Right cardiac atrium (tissue), 5 donors: Measurements from ENCODE around the gene TBC1D22A. TPM values are rescaled to one million over a fixed set of nuclear protein-coding genes. Genes with fewer than 3 reads are reported as not detected.

Experiments
- ATAC-seq, 2 donors: fragments of 200-7000 bp; cut with Tn5 transposase; one replicate each; pipeline versions ENCODE4 v1.8.0 to v1.9.1; 2020; ENCODE audit warnings: moderate library complexity in 2 of 2, mild to moderate bottlenecking in 1 of 2
- DNase-seq, 3 donors: peaks; one replicate each; pipeline ENCODE4 v3.0.0-alpha.2; 2020
- H3K27ac ChIP-seq: one replicate; pipeline ENCODE4 v1.5.1; 2013; ENCODE audit warnings: mild to moderate bottlenecking, low read length, control low read depth, moderate library complexity
- H3K27me3 ChIP-seq: one replicate; pipeline ENCODE4 v1.6.1; 2013; ENCODE audit not compliant: control insufficient read depth, insufficient read depth
- H3K4me1 ChIP-seq: one replicate; pipeline ENCODE4 v1.6.1; 2013; ENCODE audit warnings: low read length; ENCODE audit not compliant: control insufficient read depth, insufficient read depth
- H3K4me3 ChIP-seq: one replicate; pipeline ENCODE4 v1.5.1; 2013; ENCODE audit warnings: low read length, control low read depth
- H3K9me3 ChIP-seq: one replicate; pipeline ENCODE4 v1.6.1; 2013; ENCODE audit warnings: low read length; ENCODE audit not compliant: control insufficient read depth
- WGBS: extraction: QIAGEN DNeasy Blood & Tissue Kit; methylation state at CpG from one replicate; pipeline ENCODE4 v1.1.7; 2013; 5-methylcytosine and 5-hydroxymethylcytosine counted together
- intact Hi-C, 4 donors: fragments of 100-400 bp; cut with DNase I; formaldehyde crosslinking; loops; one replicate each; pipeline versions ENCODE4 v1.11.0 to v1.14.0; 2022 to 2023
- polyA plus RNA-seq: library from polyadenylated mRNA; stranded (reverse); fragments of 200-250 nt; gene quantifications from one replicate; pipeline ENCODE4 v1.2.3, GENCODE V29; 2013
- total RNA-seq, 4 donors: library from RNA; stranded (reverse); fragmentation: NEBNext Ultra II Directional; extraction: Animal tissue kit (Norgen Biotek cat#: 25700); gene quantifications; one replicate each; pipeline ENCODE4 v1.2.1, GENCODE V29; 2021
- donor health status: healthy with polysubstance abuse.
- donor health status: DM: no; HTN: yes; CAD: no.
- donor health status: DM: no; HTN: no; CAD: no.
- donor health status: DM: no; HTN: yes; CAD: no; lungs with severe emphysema.
- donor health status: DM: yes; HTN: yes; CAD: no.

The TBC1D22A gene
- total and polyA plus RNA-seq, 5 donors, result 12.0 to 17.3 (median 15.7) TPM

- WGBS, result 89% methylated on average over 20 of the region's 20 CpGs
- intact Hi-C loops, result no loop called here
- no peak overlapping the region for H3K4me3 ChIP-seq
- ATAC-seq, result no peak
- DNase-seq, result peak in 2 of 3 donors; percentile 42 to 44
- H3K4me1 ChIP-seq, result peaks cover 7% of the 10 kb centered on the region
- no peaks in the 10 kb centered on the region for H3K9me3 ChIP-seq
- no peaks in the 10 kb centered on the region for H3K27me3 ChIP-seq
- H3K27ac ChIP-seq, result no peak overlapping the region
Measured at GRCh38 chr22:46748206-46748907, 14.1 kb upstream of the TBC1D22A start.

GRCh38 chr22:46748908-46749675 is 13.4 kb upstream of the TBC1D22A start:
- ATAC-seq, result peak in 1 of 2 donors; percentile 19
- Histone ChIP-seq H3K27me3 (no peaks in the 10 kb centered on the region), H3K4me3 (no peak overlapping the region), H3K27ac (no peak overlapping the region), H3K4me1 (peaks cover 15% of the 10 kb centered on the region), H3K9me3 (no peaks in the 10 kb centered on the region)
- WGBS, result 36% methylated on average over 15 of the region's 15 CpGs
- DNase-seq, result peak in 2 of 3 donors; percentile 40 to 59
- intact Hi-C loops, result no loop called here

- DNase-seq (peak in 2 of 3 donors; percentile 18 to 32), ATAC-seq (no peak)
- peaks cover 19% of the 10 kb centered on the region for H3K4me1 ChIP-seq
- no peak overlapping the region for H3K27ac ChIP-seq
- no peaks in the 10 kb centered on the region for H3K9me3 ChIP-seq
- intact Hi-C loops, result no loop called here
- 73% methylated on average over 14 of the region's 14 CpGs for WGBS
- H3K27me3 ChIP-seq, result no peaks in the 10 kb centered on the region
- H3K4me3 ChIP-seq, result no peak overlapping the region
Measured at GRCh38 chr22:46749682-46750529, 12.5 kb upstream of the TBC1D22A start.

- 79% methylated on average over 5 of the region's 5 CpGs for WGBS
- ATAC-seq (no peak), DNase-seq (no peak)
- intact Hi-C loops, result no loop called here
- Histone ChIP-seq H3K27ac (peak overlapping the region; percentile 32), H3K4me1 (peaks cover 19% of the 10 kb centered on the region), H3K4me3 (no peak overlapping the region), H3K27me3 (no peaks in the 10 kb centered on the region), H3K9me3 (no peaks in the 10 kb centered on the region)
Measured at GRCh38 chr22:46750530-46750800, 12.0 kb upstream of the TBC1D22A start.

GRCh38 chr22:46750863-46751443 is 11.5 kb upstream of the TBC1D22A start:
- DNase-seq, result peak; percentile 55 to 75 (median 70)
- 40% methylated on average over 12 of the region's 12 CpGs for WGBS
- peak; percentile 5 to 26 for ATAC-seq
- Histone ChIP-seq H3K4me1 (peaks cover 19% of the 10 kb centered on the region), H3K9me3 (no peaks in the 10 kb centered on the region), H3K4me3 (no peak overlapping the region), H3K27me3 (no peaks in the 10 kb centered on the region), H3K27ac (peak overlapping the region; percentile 32)
- intact Hi-C loops, result no loop called here

GRCh38 chr22:46752286-46752987 is 10.0 kb upstream of the TBC1D22A start:
- ATAC-seq (no peak), DNase-seq (peak in 2 of 3 donors; percentile 45 to 60)
- Histone ChIP-seq H3K4me1 (peaks cover 19% of the 10 kb centered on the region), H3K9me3 (no peaks in the 10 kb centered on the region), H3K27ac (no peak overlapping the region), H3K4me3 (no peak overlapping the region), H3K27me3 (no peaks in the 10 kb centered on the region)
- WGBS, result 85% methylated on average over 11 of the region's 11 CpGs
- intact Hi-C loops, result no loop called here

- DNase-seq (peak in 2 of 3 donors; percentile 53 to 59), ATAC-seq (no peak)
- Histone ChIP-seq H3K4me3 (no peak overlapping the region), H3K4me1 (peaks cover 19% of the 10 kb centered on the region), H3K9me3 (no peaks in the 10 kb centered on the region), H3K27ac (peak overlapping the region; percentile 99), H3K27me3 (no peaks in the 10 kb centered on the region)
- 92% methylated on average over 6 of the region's 6 CpGs for WGBS
- intact Hi-C loops, result no loop called here
Measured at GRCh38 chr22:46752988-46753310, 9.5 kb upstream of the TBC1D22A start.

- Histone ChIP-seq H3K27me3 (no peaks in the 10 kb centered on the region), H3K4me3 (no peak overlapping the region), H3K4me1 (peaks cover 19% of the 10 kb centered on the region), H3K9me3 (no peaks in the 10 kb centered on the region), H3K27ac (peak overlapping the region; percentile 99)
- WGBS, result 75% methylated on average over 8 of the region's 8 CpGs
- intact Hi-C loops, result no loop called here
- no peak for DNase-seq
- no peak for ATAC-seq
Measured at GRCh38 chr22:46753360-46753759, 9.1 kb upstream of the TBC1D22A start.

GRCh38 chr22:46753761-46754109 is 8.7 kb upstream of the TBC1D22A start:
- 61% methylated on average over 4 of the region's 4 CpGs for WGBS
- ATAC-seq (no peak), DNase-seq (no peak)
- Histone ChIP-seq H3K9me3 (no peaks in the 10 kb centered on the region), H3K4me1 (peaks cover 19% of the 10 kb centered on the region), H3K27me3 (no peaks in the 10 kb centered on the region), H3K4me3 (no peak overlapping the region), H3K27ac (peak overlapping the region; percentile 99)
- intact Hi-C loops, result no loop called here

- WGBS, result 4% methylated on average over 14 of the region's 14 CpGs
- intact Hi-C loops, result no loop called here
- no peak overlapping the region for H3K4me3 ChIP-seq
- no peaks in the 10 kb centered on the region for H3K27me3 ChIP-seq
- no peaks in the 10 kb centered on the region for H3K9me3 ChIP-seq
- peak overlapping the region; percentile 99 for H3K27ac ChIP-seq
- DNase-seq (peak; percentile 97 to 98 (median 97)), ATAC-seq (peak; percentile 92 to 95)
- peaks cover 19% of the 10 kb centered on the region for H3K4me1 ChIP-seq
Measured at GRCh38 chr22:46754110-46754799, 8.2 kb upstream of the TBC1D22A start.
